Uterus (tissue), 2 donors: Measurements from ENCODE around the gene ARHGAP11A.

ENCODE experiments used
- POLR2A ChIP-seq, 2 donors: fragments of 450-650 bp; IDR thresholded peaks; one replicate each; pipeline ENCODE4 v1.6.1; 2016; ENCODE audit warnings: antibody characterized with exemption in 2 of 2, mild to moderate bottlenecking in 1 of 2, moderate library complexity in 1 of 2
- TF ChIP-seq, protein P1 (sequence below), 4 experiments: fragments of 200-600 bp in 2 of 4; fragments of 450-650 bp in 2 of 4; sonication (generic) in 2 of 4; IDR thresholded peaks; one replicate each; pipeline ENCODE4 v1.5.1; 2016 to 2019; ENCODE audit warnings: antibody characterized with exemption in 4 of 4, mild to moderate bottlenecking in 2 of 4, moderate library complexity in 1 of 4

DNA sequence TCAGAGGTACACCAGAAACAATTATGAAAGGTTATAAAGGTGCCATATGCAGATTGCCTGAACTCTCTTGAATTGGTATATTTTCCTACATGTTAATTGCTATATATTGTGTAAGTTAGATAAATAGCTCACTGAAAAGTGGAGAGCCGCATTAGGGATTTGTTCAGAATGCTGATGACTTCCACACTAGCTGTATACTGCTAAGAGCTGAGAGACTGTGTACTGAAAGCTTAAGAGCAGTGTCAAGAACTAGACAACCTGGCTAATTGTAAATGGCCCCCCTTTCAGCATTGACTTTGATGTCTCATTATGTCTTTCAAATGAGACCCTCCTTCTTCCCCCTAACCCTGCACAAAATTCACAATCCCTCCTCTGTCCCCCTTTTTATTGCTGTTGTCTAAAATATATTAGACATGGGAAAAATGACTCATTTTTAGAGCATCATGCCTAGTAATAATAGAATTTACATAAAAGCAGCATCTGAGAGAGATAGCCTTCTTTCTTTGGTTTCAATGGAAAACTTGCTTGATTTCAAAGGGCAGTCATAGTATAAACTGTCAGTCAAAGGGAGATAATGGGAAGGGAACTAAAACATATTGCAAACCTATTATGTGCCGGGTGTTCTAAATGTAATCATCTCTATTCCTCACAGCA is 67.8 kb downstream of the ARHGAP11A start:
- TF ChIP-seq, protein P1, sequence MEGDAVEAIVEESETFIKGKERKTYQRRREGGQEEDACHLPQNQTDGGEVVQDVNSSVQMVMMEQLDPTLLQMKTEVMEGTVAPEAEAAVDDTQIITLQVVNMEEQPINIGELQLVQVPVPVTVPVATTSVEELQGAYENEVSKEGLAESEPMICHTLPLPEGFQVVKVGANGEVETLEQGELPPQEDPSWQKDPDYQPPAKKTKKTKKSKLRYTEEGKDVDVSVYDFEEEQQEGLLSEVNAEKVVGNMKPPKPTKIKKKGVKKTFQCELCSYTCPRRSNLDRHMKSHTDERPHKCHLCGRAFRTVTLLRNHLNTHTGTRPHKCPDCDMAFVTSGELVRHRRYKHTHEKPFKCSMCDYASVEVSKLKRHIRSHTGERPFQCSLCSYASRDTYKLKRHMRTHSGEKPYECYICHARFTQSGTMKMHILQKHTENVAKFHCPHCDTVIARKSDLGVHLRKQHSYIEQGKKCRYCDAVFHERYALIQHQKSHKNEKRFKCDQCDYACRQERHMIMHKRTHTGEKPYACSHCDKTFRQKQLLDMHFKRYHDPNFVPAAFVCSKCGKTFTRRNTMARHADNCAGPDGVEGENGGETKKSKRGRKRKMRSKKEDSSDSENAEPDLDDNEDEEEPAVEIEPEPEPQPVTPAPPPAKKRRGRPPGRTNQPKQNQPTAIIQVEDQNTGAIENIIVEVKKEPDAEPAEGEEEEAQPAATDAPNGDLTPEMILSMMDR (IDR thresholded peaks at IDR 0.05): no peak
- no peak for TF ChIP-seq POLR2A (IDR thresholded peaks at IDR 0.05)
